Stimulated activated CD8-positive, alpha-beta memory T cell treated with anti-CD3 and anti-CD28 coated beads, Interleukin-4, amount 100 ng/mL, for 24 hours (primary cell): Measurements from ENCODE around the gene PAPPA.

Experiments
- DNase-seq: peaks from one replicate; pipeline ENCODE4 v3.0.0-alpha.2; 2020; ENCODE audit warnings: low read depth

PAPPA gene

DNA sequence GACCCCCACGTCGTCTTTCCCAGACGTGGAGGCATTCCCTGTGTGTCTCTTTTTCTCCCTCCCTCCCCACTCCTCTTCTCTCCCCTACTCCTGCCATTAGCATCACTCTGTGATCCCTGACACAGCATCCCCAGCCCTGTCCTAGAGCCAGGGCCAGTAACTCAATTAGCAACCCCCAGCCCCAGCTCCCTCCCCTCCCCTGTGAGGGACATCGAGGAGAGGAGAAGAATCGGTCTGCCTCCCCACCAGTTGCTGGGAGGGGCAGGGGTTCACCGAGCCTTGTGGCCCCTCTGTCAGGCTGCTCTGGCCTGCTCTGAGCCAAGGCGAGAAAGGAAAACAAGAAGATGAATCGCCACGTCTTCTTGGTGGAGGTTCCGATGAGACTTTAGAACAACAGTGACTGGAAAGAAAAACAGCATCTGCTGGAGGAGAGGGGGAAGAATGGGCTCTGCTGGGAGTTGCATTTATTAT lies 123.1 kb downstream of the PAPPA start:
- no peak for DNase-seq

DNA sequence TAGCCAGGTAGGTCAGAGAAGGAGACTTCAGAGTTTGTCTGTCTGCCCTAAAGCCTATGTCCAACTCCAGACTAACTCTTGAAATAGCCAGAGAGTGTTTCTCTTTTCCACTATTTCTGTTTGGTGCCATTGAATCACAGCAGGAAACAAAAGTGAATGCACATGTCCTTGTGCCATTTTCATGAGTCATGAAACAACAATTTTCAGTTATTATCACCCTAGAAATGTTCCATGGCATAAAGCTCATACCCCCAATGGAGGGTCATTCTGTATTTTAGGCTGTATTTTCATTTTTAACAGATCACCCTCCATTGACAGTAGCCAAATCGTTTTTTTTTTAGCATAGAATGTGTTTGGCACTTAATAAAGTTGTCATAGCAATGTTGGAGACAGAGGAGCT lies 124.7 kb downstream of the PAPPA start:
- DNase-seq, result no peak

DNA sequence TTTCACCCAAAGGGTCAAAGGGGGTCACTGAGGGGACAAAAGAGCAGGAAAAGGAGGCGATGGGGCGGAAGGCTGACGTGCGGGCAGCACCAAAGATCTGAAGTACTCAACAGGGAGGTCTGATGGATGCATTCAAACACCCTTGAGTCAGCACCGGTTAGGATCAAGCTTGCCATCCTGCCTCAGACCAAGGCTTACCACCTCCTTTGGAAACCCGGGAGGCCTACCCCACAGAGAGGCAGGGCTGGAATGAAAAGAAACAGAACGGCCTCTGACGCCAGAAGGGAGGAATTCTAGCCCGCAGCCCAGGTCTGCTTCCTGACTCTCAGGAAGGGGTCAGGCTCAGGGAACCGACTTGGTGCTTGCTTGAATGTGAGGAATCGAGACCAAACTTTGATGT lies 125.6 kb downstream of the PAPPA start:
- no peak for DNase-seq

DNA sequence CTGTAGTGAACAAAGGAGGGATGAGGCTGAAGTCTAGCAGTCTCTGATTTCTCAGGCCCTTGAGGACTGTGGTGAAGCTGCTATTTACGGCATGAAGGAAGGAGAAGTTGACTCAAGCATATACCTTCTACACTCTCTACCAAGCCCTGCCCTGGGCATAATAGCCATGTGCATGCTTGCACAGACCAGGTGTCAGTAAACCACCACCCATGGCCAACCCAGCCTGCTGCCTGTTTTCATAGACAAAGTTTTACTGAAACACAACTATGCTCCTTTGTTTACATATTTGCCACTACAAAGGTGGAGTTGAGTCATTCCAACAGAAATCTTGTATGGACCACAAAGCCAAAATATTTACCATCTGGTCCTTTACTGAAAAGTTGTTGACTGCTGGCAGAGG lies 126.9 kb downstream of the PAPPA start:
- DNase-seq, result no peak

DNA sequence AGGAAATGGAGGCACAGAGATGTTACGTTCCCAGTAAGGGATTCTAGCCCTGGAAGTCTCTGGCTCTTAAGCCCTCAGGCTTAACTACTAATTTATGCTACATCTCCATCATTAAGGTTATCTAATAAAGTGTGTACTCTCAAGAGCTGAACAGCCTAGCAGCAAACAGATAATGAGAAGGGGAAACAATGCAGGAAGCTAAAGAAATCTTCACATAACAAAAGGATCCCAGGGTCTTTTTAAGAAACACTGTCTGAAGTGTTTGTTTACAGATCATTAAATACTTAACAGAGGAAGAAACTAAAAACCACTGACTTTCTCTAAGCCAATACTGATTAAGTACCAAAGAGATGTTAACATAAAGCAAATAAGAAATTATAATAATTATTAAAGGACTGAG lies 129.0 kb downstream of the PAPPA start:
- no peak for DNase-seq

DNA sequence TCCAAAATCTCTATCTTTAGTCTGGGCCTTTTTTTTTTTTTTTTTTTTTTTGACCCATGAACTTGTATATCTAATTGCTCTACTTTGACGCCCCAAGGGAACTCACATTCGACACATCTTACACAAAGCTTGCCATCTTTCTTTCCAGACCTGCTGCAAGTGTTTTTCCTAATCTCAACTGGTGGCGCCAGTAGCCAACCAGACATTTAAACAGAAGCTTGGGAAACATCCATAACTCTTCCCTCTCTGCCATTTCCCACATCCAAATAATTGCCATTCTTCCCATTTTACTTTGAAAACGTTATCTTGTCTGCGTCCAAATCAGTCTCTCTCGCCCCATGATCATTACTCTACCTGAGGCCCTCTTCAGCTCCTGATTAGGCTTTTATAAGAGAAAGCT lies 130.9 kb downstream of the PAPPA start:
- no peak for DNase-seq

DNA sequence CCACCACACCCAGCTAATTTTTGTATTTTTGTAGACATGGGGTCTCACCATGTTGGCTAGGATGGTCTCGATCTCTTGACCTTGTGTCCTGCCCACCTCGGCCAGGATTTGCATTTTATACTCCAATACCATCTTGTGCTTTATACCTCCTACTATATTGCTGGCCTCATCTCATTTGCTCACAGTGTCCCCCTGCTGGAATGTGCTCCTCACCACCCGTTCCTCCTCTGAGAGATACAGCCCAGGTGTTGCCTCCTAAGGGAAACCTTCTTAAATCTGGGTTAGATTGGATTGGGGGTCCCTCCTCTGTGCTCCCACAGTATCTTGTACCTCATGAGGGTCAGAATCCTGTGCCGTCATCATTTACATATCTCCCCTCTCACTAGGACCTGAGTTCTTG lies 131.7 kb downstream of the PAPPA start:
- no peak for DNase-seq

DNA sequence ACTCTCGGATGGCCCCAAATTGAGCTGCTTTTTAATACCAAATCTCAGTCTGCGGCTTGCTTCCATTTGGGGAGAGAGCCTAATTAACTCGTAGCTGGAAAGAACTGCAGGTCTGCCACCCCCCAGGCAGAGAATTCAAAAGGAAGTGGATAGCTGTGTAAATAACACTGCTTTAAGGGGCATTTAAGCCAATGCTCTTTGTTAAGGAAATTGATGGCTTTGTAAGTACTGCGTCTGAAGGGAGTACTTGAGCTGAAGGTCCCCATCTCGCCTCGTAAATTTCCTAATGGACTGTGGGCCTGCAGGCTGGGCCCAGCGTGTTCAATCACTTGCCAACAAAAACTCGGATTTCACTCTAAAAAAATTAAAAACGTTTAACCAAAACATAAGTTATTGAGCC lies 132.7 kb downstream of the PAPPA start:
- no peak for DNase-seq

DNA sequence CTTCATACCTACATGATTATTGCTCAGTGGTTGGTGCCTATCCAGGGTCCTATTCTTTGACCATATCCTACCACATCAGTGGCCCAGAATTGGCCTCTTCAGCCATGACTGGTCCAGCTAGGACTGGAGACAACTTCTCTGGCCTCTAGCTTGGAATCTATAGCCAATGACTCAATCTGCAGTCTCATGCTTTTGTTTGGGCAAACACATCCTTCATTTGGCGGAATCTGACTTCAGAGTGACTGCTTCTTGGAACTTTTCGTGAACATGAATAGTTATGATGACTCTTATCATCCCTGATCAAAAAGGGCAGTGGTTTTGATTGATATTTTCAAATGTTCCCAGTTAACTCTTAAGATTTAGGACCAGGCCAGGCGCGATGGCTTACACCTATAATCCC lies 134.1 kb downstream of the PAPPA start:
- no peak for DNase-seq

DNA sequence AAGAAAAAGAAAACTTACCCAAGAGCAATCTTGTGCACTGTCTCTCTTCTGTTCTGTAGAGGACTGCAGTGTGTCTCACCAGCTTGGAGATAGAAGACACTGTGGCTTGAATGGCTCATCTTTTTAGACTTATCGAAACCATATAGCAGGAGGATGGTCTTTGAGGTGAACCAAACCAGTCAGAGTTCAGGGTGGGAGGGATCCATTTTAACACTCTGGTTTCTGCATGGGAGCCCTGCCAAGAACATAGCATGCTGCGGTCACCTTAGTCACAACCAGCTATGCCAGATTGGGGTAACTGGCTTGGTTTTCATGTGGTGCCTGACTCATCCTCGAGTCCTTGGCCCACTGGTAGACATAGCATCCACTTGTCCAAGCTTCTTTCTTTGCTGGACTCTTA lies 135.1 kb downstream of the PAPPA start:
- DNase-seq, result no peak

DNA sequence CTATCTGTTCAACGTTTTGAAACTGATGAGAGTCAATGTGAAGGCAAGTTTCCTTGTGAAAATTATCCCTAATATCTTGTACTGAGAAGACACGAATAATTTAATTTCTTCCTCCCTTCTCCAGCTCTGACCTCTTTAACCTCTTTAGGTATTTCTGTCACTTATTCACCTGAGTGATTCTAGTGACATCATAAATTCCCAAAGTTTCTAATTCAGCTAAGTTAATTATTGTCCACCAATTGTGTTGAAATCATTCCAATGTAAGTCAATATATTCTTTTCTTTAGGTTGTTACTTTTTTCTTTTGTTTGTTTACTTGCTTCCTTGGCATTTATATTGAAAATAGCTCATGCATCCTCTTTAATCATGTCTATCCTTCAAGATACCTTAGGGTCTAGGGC lies 143.8 kb downstream of the PAPPA start:
- no peak for DNase-seq

DNA sequence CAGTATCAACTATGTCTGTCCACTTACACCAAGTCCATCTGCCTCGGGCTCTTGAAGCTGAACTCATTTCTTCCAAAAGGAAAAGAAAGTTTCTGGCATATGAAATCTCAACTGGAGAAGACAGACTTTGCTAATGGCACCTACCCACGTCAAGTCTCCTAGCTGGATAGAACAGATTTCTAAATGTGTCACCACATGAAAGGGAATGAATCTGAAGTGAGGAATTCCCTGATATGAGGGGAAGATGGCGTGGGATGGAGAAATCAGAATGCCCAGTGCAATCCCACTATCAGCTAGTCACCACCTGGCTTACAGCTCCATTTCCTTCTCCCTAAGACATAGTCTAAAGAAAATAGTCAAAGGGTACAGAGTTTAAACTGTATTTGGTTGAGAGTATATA lies 144.7 kb downstream of the PAPPA start:
- DNase-seq, result no peak

DNA sequence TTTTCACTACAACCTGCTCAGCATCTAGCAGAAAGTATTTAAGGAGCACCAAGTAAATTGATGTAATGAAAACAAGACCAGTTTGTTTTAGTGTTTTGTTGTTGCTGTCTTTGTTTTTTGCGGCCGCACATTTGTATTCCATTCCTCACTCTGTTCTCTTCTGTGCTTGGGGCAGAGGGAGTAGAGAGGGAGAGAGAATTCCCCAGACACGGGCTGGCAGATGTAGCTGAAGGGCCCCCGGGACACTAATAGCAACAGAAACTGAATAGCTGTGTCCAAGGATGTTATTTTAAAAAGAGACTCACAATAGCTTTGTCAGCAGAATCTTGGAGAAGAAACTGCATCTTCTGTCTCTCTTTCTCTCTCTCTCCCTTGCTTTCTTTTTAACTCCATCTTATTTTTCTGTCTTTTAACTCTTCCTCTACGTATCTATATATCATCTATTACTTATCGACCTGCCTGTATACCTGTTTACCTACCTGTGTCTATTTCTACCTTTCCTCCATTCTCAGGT lies 145.3 kb downstream of the PAPPA start:
- no peak for DNase-seq

DNA sequence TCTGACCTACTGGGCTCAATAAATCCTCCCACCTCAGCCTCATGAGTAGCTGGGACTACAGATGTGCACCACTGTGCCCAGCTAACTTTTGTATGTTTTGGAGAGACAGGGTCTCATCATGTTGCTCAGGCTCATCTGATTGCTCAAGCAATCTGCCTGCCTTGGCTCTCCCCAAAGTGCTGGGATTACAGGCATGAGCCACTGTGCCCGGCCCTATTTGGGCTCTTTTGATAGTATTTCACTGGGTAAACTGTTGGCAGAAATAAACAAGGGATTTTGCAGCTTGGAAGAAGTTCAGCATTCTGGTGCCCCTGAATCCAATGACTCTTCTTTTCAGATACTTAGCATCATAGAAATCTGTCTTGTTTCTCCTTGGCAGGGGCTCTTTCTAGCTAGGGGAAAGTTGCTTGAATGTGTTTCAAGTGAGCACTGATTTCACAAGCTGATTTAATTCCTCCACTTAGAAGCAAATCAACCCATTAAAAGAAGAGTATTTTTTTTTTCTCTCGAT lies 146.8 kb downstream of the PAPPA start:
- DNase-seq, result no peak

DNA sequence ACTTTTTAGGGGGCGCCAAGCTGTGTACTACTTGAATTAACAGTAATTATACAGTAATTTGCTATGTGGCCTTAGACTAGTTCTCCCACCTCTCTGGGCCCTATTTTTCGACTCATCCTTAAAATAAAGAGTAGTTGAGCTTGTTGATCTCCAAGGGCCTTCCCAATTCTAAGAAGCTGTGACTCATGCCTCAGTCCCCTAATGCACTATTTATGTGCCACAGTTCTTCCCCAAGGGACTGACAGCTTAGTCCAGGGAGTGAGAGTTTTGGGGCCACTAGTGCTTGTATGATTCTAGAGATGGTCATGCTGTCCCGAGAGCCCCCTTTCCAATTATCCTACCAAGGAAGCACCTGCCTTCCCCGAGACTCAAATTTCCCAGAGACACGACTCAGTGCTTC lies 149.7 kb downstream of the PAPPA start:
- no peak for DNase-seq

DNA sequence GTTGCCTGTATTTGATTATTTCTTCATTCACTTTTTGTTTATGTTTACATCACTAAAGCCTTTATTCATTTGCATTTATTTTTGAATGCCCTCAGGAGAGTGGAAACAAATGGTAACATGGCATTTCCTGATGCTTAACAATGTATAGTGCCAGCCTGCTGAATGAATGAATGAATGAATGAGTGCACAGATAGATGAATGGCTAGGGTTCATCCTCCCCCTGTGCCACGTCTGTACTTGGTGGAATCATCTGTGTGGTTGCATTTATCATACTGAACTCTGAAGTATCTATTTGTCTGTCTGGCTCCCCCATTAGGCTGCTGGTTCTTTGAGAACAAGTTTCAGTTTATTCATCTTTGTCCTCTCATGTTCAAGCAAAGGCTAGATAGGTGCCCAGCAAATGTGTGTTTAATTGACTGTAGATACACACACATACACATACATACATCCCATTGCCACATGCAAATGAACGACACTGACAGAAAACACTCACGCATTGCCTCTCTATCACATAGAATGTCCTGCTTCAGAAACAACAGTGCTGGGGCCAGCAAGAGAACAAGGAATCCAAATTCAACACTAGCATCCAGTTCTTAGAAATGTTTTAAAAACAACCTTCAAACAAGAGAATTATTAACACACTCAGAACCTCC lies 150.4 kb downstream of the PAPPA start:
- no peak for DNase-seq

DNA sequence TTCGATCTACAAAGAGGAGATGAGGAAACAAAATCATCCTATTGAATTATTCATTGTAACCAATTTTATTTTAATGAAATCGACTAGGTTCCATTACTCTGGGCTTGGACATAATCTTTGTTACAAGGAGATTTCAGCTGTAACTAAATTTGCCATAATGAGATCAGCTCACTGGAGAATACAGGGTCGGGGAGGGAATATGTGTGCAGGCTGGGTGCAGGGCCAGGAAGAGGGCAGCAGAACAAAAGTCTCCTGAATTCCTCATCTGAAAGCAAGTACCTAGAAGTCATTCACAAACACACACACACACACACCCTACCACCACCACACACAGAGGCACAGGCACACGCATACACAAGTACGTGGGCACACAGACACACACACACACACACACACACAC lies 151.2 kb downstream of the PAPPA start:
- DNase-seq, result no peak

DNA sequence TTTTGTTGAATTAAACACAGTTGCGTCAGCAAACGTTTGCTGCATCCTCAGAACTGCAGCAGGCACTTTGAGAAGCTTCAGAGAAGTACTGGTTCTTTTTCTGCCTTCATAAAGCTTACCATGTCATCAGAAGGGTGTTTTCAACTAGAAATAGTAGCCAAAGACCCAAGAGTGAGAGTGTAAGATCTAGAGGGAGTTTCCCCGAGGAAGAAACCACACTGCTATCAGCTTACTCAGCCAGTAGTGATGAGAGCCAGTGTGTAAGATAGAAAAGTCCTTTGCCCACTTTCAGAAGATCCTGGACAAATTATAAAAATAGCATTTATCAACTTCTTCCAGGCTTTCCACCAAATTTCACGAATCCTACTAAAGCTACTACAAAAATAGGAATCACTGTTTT lies 154.5 kb downstream of the PAPPA start:
- DNase-seq, result no peak

DNA sequence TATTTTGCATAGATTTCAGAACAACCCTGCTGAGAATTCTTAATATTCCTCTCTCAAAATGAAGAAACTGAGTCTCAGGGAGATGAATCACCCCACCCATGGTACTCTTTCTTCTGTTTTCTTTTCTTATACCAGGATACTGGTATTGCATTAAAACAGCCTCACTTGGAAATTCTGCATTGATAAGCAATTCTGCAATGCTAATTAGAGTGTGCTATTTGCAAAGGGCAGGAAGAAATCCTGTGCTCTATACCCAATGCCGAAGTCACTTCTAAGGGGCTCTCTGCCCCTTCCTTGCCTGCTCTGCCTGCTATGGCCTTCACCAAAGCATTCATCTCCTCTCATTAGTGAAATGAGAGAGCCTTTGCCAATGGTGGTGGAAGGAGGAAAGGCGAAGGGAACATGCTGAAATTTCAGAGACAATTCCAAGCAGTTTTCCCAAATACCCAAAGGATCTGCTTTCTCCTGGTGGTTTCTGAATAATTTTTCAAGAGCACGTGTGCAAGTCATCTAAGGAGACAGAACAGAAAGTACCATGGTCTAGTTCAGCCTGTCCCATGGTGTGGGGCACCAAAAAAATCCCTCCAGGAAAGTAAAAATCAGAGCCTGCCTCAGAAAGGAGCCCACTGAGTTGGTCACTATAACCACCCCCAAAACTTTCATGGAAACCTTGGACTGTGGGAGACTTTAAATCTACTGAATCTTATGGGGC lies 156.5 kb downstream of the PAPPA start:
- DNase-seq, result no peak

DNA sequence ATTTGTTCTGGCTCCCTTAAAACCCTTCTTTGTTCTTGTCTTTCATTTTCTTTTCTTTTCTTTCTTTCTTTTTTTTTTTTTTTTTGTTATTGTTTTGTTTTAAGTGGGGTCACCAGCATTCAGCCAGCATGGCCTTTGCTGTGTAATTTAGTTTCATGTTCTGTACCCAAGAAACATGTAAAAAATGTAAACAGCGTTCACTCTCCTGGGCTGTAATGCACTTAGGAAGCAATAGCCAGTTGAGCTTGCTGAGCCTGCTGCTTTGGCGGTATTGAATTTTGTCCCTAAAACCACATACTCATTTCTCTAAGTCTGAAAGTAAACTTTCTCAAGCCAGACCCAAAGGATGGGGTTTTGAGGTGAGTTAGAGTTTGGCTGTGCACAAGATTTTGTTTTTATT lies 158.6 kb downstream of the PAPPA start:
- no peak for DNase-seq

DNA sequence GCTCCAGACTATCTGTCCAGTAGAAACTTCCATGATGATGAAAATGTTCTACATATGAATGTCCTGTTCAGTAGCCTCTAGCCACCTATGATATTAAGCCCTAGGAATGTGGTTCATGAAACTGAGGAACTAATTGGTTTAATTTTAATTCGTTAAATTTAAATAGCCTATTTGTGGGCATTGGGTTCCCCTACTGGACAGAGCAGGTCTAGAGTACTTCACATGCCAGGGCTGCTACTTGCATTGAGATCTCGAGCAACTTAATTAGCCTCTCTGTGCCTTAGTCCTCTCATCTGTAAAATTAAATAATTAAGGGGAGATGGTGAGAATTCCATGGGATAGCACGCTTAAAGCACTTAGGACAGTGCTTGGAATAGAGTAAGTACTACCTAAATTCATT lies 160.0 kb downstream of the PAPPA start:
- no peak for DNase-seq

DNA sequence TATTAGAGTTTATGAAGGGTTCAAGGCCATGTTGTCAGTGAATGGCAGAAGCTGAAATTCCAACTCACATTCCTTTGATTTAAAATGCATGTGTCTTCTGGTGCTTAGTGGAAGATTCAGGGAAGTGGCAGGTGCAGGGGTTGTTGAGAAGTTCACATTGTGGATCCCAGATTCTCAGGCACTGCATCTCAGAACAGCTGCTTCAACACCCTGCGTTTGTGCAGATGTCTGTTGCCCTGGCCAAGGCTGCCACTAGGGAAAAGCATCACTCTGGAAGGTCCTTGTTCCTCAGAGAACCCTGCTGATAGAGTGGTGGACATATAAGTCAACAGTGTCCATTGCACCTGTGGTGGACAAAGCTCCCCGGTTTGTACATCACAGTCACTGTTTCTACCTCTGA lies 162.7 kb downstream of the PAPPA start:
- DNase-seq, result no peak

DNA sequence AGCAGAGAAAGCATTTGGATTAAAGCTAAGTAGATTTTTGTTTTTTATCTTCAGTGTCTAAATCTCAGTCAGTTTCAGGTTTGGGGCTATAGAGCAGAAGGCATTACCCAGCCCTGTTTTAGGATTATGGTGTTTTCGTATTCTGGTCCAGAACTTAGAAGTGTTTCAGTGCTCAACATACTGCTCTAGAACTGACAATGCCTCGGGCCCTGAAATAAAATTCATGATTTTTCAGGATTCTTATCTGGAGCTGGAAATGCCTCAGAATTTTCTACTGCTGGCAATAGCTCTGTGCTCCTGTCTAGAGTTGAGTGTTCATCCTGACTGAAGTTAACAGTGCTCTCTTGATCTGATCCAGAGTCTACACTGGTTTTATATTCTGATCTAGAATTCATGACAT lies 163.9 kb downstream of the PAPPA start:
- DNase-seq, result no peak
